IMR-90 (cell line): ENCODE results near the gene MUC5AC.

ENCODE experiments used
- BHLHE40 ChIP-seq: fragments of 150-350 bp; IDR thresholded peaks from 2 replicates; pipeline ENCODE4 v1.6.1; 2016; ENCODE audit warnings: mild to moderate bottlenecking, low read depth, low read length
- CEBPB ChIP-seq: IDR thresholded peaks from 2 replicates; pipeline ENCODE4 v1.6.1; 2012; ENCODE audit warnings: low read depth, low read length, improper control_type of control experiment
- CTCF ChIP-seq: conservative IDR thresholded peaks from 2 replicates; pipeline ENCODE4 v1.5.1; 2012; ENCODE audit warnings: mild to moderate bottlenecking, low read depth, low read length, improper control_type of control experiment
- ELK1 ChIP-seq: fragments of 150-350 bp; IDR thresholded peaks from 2 replicates; pipeline ENCODE4 v1.6.1; 2016; ENCODE audit warnings: low read depth, mild to moderate bottlenecking, low read length, moderate library complexity, borderline replicate concordance
- FOS ChIP-seq: fragments of 150-350 bp; IDR thresholded peaks from 2 replicates; pipeline ENCODE4 v1.6.1; 2016; ENCODE audit warnings: low read depth, low read length
- MAZ ChIP-seq: IDR thresholded peaks from 2 replicates; pipeline ENCODE4 v1.6.1; 2012; ENCODE audit warnings: low read depth, mild to moderate bottlenecking, low read length, improper control_type of control experiment, moderate library complexity, borderline replicate concordance
- MXI1 ChIP-seq: IDR thresholded peaks from 2 replicates; pipeline ENCODE4 v1.6.1; 2012; ENCODE audit warnings: low read depth, mild to moderate bottlenecking, low read length, moderate library complexity, borderline replicate concordance
- POLR2A ChIP-seq: IDR thresholded peaks from 2 replicates; pipeline ENCODE4 v1.6.1; 2012; ENCODE audit warnings: mild to moderate bottlenecking, low read depth, low read length
- USF2 ChIP-seq: fragments of 150-350 bp; IDR thresholded peaks from 2 replicates; pipeline ENCODE4 v1.6.1; 2017; ENCODE audit warnings: mild to moderate bottlenecking, antibody characterized with exemption, low read length, low read depth

GRCh38 chr11:1177020-1177770 is 19.4 kb downstream of the MUC5AC start:
- TF ChIP-seq CEBPB (no peak), CTCF (no peak), ELK1 (no peak), POLR2A (no peak), MAZ (no peak), USF2 (no peak), FOS (no peak), MXI1 (no peak), BHLHE40 (no peak)
